GM21390 (cell line): ENCODE results near the gene PADI2.

Experiments used
- ATAC-seq: cut with Tn5 transposase; IDR thresholded peaks from one replicate; pipeline ENCODE4 v1.9.1; 2021; ENCODE audit not compliant: unreplicated experiment

PADI2 gene

DNA sequence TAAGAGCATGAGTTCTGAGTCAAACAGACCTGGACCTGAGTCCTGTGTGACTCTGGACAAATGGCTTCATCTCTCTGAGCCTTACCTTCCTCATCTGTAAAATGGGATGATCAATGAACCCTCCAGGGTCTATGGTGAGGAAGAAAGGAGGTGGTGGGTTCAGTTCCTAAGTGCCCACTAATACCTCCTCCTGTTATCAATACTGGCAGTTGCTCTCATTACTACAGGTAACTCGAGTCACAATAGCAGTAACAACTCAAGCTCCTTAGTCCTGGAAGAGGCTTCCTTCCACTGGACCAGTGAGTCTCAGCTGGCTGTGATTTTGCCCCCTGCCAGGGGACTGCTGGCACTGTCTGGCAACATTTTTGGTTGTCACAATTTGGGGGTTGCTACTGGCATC lies 2.6 kb downstream of the PADI2 start:
- no peak for ATAC-seq

DNA sequence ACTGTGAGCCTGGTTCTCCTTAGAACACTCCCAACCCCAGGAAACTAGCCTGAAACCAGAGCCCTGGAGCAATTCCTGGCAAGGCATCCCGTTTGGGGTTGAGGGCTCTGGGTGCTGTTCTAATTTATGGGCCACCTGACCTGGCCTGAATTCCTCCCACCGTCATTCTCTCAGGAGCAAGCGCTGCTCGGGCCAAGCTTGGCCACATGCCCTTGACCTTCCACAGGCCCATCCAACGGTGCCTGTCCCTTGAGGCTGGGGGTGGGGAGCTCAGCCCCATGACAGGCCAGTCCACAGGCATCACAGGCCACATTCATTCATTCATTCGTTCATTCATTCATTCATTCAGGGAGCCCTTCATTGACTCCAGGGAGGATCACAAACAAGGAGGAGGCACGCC lies 5.3 kb downstream of the PADI2 start:
- no peak for ATAC-seq

DNA sequence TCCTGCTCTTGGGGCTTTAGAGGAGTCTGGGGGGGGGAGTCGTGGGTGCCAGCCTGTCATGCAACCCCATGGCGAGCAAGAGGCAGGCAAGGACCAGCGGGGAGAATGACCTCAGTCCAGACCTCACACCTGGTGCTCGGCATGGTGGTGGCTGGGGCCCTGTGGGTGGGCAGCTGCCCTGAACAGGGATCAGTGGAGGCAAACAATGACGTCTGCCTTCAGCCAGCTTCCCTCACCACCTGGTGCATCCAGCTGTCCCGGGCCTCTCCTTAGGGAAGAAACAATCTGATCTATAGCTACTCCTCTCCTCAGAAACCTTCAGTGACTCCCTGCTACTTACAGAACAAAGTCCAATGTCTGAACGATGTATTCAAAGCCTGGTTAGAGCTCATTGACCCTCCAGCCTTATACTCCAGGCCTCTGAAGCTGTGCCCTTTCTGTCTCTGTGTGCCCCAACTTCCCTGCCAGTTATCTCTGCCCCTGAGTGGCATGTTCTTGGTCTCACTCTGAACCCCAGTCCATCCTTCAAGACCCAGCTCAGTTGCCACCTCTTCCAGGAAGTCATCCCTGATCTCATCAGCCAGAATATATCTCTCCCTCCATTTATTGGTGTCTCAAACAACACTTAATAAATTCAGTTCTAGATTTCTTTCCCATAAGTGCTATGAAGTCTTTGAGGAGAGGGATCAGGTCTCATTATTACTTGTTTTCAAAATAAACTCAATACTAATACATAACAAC lies 6.6 kb downstream of the PADI2 start:
- no peak for ATAC-seq

- ATAC-seq, result no peak
Observed at GRCh38 chr1:17112076-17112475, 7.2 kb downstream of the PADI2 start.

GRCh38 chr1:17110555-17110926 lies 8.7 kb downstream of the PADI2 start:
- no peak for ATAC-seq

- no peak for ATAC-seq
Observed at GRCh38 chr1:17109892-17110554, 9.2 kb downstream of the PADI2 start.

- ATAC-seq, result no peak
Observed at GRCh38 chr1:17108786-17109185, 10.5 kb downstream of the PADI2 start.

DNA sequence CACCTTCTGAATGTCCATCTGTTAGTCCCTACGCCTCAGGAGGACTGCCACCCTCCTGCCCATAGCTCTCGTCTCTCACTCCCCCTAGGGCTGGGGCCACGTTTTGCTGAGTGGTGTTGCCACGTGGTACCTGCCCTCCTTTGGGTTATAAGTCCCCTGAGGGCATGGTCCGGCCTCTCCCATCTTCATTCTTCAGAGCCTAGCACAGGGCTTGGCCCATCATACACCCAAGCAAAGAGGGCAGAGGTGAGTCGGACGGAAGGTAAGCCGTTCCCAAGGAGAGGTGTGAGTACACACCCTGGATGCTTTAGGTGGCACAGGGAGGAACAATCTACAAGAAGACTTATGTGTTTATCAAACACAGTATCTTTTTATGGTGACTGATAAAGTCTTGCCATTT lies 10.9 kb downstream of the PADI2 start:
- ATAC-seq, result no peak

DNA sequence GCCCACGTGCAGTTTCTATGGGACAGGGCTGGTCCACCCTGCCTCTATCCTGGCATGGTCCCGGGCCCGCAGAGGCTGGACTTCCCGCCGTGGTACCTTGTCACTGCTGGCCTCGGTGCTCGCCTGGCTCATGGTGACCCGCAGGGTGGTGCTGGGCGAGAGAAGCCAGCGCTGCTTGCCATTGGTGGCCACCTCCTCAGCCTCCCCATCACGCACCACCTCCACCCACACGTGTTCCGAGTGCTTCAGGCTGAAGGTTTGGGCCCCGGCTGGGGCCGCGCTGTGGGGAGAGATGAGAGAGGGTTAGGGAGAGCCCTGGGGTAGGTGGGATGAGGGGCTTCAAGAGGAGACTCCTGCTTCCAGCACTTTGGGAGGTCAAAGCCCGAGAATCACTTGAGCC lies 14.5 kb downstream of the PADI2 start:
- ATAC-seq, result no peak

- ATAC-seq, result no peak
Observed at GRCh38 chr1:17102232-17102631, 17.0 kb downstream of the PADI2 start.

GRCh38 chr1:17101261-17101660 lies 18.0 kb downstream of the PADI2 start:
- no peak for ATAC-seq

DNA sequence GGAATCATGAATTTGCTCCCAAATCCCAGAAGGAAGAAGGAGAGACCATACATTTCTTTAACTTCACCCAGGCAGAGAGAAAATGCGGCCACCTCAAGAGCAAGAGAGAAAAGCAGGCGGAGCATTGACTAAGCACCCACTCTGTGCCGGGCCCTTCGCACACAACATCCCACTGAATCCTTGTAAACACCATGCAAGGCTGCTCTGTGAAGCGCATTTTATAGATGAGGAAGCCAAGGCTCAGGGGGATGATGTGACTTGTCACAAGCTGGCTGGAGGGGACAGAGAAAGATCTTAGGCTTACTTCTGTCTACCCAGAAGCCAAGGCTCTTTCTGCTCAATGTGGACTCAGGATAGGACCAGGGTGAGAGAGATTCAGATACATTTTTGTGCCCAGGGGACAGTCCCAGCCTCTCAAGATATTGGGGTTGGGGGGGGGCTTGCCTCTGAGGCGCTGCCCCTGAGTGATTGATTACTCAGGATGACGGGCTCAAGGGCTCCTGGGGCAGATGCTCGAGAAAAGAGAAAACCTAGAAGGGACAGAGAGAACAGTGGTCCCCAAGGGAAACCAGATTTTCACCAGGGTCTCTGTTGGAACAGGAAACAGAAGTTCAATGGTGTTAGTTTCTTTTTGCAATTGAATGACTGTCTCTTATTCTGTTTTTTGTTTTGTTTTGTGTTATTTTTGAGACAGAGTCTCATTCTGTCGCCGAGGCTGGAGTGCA lies 19.5 kb downstream of the PADI2 start:
- no peak for ATAC-seq

DNA sequence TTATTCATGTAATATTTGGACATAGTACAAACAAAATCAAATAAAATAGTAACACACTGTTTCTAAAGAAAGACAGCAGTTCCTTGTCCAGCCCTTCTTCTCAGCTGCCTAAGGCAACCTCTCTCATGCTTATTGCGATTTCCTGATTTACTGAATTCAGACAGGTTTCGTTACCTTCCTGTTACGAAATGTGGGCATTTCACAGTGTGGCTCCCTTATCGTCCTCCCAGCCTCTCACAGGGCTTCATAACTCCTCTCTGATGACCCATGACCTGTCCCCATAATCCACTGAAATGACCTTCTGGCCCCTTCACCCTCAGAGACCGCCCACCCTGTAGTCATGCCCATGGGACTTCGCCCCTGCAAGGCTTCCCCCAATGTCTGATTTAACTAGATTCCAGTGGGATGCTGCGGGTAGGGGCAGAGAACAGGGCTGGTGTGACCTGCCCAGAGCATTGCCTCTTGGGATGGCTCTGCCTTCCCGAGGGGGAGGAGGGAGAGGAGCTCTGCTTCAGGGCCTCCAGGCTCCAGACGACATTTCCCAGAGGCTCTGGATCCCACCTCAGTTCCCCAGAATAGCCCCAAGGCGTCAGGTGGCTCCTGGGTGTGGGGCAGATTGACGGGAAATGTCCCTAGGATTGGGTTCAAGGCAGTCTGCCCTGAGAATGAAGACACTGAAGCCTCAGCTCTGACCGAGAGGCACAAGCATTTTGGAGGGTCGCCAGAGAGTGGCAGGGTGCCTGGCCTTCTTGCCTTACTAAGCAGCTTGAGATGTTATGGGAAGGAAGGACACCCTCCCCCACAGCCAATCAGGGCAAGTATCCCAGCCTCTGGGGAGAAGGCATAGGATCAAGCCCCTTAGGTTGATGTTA lies 20.6 kb downstream of the PADI2 start:
- ATAC-seq, result no peak

GRCh38 chr1:17097787-17098186 lies 21.5 kb downstream of the PADI2 start:
- ATAC-seq, result no peak

DNA sequence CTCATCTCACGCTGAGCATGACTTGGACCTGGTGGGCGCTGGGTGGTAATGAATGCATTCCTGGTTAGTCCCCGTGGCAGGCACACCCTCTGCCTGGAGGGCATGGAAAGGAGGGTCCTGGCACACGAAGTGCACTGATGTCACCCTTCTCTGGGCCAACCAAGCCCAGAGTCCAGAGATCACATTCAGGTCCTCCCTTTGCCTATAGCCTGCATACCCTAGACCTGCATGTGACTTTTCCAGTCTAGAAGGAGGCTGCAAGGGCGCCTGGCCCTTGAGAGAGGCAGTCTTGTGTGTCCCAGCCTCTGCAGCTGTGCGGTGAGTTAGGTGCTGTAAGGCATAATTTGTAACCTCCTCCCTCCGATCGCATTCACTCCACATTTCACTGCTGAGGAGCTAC lies 22.1 kb downstream of the PADI2 start:
- no peak for ATAC-seq

DNA sequence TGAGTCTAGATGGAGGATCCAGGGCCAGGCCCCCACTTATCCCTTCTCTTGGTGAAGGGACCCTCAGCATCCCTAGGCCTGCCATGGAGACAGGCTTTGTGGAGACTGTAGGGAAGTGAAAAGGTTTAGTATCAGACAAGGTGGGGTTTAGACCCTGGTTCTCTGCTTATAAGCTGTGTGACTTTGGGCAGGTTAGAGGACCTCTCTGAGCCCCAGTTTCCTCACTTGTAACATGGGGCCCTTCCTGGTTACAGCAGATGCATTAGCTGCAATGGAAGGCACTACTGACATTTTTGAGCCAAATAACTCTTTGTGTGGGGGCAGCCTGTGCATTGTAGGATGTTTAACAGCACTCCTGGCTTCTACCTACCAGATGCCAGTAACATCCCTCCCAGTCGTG lies 22.7 kb downstream of the PADI2 start:
- ATAC-seq, result no peak

DNA sequence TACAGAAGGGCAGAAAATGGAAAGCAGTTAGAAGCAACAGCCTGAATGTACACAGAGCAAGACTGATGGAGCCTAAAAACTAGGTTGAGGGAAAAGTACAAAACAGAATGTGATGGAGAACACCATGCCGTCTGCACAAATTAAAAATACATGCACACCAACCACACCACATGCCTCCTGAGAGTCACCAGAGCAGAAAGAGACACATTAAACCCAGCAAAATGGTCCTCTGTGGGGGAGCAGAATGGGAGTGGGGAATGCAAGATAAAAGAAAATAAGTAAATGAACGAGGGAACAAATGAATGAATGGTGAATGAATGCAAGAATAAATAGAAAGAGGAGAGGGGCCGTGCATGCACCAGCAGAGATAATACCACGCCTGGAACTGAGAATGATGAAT lies 24.1 kb downstream of the PADI2 start:
- ATAC-seq, result no peak

DNA sequence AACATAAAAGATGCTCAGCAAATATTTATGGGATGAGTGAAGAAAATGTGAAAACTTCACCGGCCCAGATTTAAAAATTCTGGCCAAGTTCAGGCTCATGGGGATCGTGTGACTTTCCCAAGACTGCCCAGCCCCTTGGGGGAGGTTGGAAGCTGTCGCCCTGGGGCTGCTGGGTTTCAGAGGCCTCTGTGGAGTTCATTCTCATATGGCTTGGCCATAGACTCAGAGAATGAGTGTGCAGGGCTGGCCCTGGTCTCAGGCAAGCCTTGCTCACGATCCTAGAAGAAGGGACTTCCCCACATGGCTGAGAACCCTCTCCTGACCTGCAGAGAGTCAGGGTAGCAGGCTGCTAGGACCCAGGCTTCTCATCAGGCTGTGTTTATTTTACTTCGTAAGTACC lies 24.6 kb downstream of the PADI2 start:
- no peak for ATAC-seq

- no peak for ATAC-seq
Observed at GRCh38 chr1:17093822-17094393, 25.3 kb downstream of the PADI2 start.

DNA sequence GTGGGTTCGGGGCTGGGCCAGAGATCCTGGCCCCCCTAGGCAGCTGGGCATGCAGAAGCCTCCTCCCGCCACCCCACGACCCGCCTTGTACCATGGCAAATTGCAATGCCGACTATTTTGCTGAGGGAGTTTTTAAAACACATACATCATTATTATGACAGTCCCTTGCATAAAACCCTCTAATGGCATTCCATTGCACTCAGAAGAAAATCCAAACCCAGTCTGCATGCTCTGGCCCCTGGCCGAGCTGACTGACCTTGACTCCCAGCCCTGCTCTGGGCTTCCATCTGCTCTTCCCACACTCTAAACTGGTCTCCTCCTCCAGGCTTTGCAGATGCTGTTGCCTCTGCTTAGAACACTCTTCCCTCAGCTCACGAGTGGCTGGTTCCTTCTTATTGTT lies 28.0 kb downstream of the PADI2 start:
- no peak for ATAC-seq

DNA sequence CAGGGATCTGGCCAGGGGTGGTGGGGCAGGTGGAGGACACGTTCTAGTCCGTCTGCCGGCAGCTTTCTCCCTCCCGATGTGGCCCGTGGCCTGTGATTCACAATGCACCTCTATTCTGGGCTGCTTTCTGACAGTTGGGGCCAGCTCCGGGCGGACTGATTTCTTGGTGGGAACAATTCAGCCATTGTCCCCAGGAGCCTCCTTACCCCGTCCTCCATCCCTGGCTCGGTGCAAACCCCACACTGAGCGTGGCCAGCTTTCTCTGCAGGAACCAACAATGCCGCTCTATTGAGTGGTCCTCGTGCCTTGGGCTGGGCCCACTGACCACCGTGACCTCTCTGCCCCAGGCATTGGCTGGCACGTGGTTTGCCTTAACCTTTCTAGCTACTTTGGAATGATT lies 29.7 kb downstream of the PADI2 start:
- ATAC-seq, result no peak
